Liver (tissue), 3 donors: Measurements from ENCODE around the gene OGFOD1.

Experiments
- EGR1 ChIP-seq, 2 donors: IDR thresholded peaks; 2 replicates each; pipeline ENCODE4 v1.6.1; 2016 to 2018; ENCODE audit warnings: antibody characterized with exemption in 2 of 2, low read depth in 2 of 2
- RAD21 ChIP-seq, 2 donors: IDR thresholded peaks; 2 replicates each; pipeline ENCODE4 v1.6.1; 2016; ENCODE audit warnings: antibody characterized with exemption in 2 of 2, mild to moderate bottlenecking in 2 of 2
- TF ChIP-seq, protein P1 (sequence below): fragments of 150-350 bp; IDR thresholded peaks from 2 replicates; pipeline ENCODE4 v1.5.1; 2017; ENCODE audit warnings: improper control_type of control experiment, low read depth, low read length; ENCODE audit not compliant: missing input control
- donor health status: healthy.
- donor health status: healthy.

DNA sequence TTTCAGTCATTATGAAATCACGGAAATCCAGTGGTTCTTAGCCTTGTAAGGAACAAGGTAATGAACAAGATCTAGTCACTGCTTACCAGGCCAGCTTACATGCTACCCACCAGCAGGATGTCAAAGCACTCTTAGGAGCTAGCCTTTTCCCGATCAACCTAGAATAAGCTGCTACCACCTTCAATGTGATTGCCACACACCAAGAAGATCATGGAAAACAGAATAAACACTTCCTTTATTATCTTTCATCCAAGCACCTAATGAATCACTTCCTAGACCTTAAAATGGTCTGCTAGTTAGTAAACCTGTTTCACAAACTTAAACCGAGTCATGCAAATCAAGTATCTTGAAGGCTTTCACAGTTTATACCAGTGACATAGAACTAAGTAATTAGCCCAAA lies 63.5 kb downstream of the OGFOD1 start:
- TF ChIP-seq, protein P1, sequence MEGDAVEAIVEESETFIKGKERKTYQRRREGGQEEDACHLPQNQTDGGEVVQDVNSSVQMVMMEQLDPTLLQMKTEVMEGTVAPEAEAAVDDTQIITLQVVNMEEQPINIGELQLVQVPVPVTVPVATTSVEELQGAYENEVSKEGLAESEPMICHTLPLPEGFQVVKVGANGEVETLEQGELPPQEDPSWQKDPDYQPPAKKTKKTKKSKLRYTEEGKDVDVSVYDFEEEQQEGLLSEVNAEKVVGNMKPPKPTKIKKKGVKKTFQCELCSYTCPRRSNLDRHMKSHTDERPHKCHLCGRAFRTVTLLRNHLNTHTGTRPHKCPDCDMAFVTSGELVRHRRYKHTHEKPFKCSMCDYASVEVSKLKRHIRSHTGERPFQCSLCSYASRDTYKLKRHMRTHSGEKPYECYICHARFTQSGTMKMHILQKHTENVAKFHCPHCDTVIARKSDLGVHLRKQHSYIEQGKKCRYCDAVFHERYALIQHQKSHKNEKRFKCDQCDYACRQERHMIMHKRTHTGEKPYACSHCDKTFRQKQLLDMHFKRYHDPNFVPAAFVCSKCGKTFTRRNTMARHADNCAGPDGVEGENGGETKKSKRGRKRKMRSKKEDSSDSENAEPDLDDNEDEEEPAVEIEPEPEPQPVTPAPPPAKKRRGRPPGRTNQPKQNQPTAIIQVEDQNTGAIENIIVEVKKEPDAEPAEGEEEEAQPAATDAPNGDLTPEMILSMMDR = no peak
- TF ChIP-seq RAD21 (IDR thresholded peaks at IDR 0.05) (no peak), EGR1 (IDR thresholded peaks at IDR 0.05; ENCODE audit: low read depth in 2 of 2) (no peak)
